ENCODE data around the gene SMCO1.
A peak's percentile ranks its signal among the peaks of the same experiment; 100 is the strongest.
"Not testable (repeated sequence)": the region's sequence is repeated elsewhere in the genome, so short reads cannot be mapped to it uniquely, and the experiment has no call there.

The SMCO1 gene

DNA sequence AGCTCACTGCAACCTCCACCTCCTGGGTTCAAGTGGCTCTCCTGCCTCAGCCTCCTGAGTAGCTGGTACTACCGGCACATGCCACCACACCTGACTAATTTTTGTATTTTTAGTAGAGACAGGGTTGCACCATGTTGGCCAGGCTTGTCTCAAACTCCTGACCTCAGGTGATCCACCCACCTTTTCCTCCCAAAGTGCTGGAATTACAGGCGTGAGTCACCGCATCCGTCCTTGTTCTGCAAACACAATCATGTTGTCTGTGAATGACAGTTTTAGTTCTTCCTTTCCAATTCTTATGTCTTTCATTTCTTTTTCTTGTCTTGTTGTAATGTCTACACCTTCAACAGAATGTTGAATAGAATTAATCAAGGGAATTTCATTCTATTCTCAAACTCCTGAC, 16.3 kb upstream of the SMCO1 start:
- TF ChIP-seq, protein P1, sequence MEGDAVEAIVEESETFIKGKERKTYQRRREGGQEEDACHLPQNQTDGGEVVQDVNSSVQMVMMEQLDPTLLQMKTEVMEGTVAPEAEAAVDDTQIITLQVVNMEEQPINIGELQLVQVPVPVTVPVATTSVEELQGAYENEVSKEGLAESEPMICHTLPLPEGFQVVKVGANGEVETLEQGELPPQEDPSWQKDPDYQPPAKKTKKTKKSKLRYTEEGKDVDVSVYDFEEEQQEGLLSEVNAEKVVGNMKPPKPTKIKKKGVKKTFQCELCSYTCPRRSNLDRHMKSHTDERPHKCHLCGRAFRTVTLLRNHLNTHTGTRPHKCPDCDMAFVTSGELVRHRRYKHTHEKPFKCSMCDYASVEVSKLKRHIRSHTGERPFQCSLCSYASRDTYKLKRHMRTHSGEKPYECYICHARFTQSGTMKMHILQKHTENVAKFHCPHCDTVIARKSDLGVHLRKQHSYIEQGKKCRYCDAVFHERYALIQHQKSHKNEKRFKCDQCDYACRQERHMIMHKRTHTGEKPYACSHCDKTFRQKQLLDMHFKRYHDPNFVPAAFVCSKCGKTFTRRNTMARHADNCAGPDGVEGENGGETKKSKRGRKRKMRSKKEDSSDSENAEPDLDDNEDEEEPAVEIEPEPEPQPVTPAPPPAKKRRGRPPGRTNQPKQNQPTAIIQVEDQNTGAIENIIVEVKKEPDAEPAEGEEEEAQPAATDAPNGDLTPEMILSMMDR (IDR thresholded peaks at IDR 0.05; ENCODE audit: low read depth, low read length, missing control alignments), result no peak
- in situ Hi-C loops (cut with HindIII; ENCODE audit: low pct_ligation_motif_present, low sequenced_read_pairs), result no loop called here

DNA sequence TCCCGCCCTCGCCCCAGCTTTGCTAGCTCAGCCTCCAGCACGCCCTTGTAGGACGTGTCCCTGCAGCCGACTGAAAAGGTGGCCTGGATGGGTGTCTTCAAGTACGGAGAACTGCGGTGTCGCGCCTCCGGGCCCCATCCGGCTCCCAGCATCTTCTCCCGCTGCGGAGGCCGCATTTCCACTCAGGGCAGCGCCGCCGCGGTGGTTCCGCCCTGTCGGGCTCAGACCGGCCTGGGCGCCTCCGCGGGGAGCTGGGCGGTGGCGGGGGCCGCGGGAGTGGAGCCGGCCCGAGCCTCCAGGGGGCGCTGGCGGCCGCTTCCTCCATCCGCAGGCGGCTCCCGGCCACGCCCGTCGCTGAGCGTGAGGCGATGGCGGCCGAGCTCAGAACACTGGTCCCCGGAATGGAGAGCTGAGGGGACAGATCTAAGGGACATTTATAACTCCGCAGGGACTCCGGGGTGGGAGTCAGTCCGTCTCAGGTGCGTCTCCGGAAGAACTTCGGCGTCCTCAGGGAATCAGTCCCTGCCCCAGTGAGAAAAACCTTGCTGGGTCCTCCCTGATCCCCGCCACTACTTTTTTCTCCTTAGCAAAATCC, 13.6 kb upstream of the SMCO1 start:
- peak; percentile 50 for DNase-seq
- TF ChIP-seq, protein P1 (IDR thresholded peaks at IDR 0.05; ENCODE audit: low read depth, low read length, missing control alignments), result peak; percentile 50
- Histone ChIP-seq H3K27me3 (replicated peaks) (no peaks in the 10 kb centered on the region), H3K4me3 (ENCODE audit: low read depth, low read length) (peak overlapping the region; percentile 54), H3K27ac (peak overlapping the region; percentile 64), H3K36me3 (replicated peaks) (no peaks in the 10 kb centered on the region)
- in situ Hi-C loops (cut with HindIII; ENCODE audit: low pct_ligation_motif_present, low sequenced_read_pairs), result no loop called here

More for the DNA sequence above, 16.3 kb upstream of the SMCO1 start:
- Histone ChIP-seq H3K27me3 (replicated peaks) (no peaks in the 10 kb centered on the region), H3K27ac (no peak overlapping the region), H3K36me3 (replicated peaks) (no peaks in the 10 kb centered on the region), H3K4me3 (ENCODE audit: low read depth, low read length) (no peak overlapping the region)
- DNase-seq, result no peak

DNA sequence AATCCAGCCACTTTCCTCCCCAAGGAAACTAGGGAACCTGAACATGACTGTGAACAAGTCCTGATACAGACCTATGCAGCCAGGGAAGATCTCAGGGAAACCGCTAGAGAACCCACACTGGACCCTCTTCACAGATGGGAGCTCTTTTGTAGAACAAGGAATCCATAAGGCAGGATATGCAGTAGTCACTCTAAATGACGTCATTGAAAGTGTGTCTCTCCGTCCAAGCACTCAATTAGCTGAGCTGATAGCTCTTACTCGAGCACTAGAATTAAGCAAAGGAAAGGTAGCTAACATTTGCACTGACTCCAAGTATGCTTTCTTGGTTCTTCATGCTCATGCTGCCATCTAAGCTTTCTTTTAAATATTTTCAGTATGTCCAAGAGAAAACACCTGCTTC, 10.0 kb upstream of the SMCO1 start:
- DNase-seq, result no peak
- H3K27ac ChIP-seq, result no peak overlapping the region
- TF ChIP-seq, protein P1 (IDR thresholded peaks at IDR 0.05; ENCODE audit: low read depth, low read length, missing control alignments), result no peak
- in situ Hi-C loops (cut with HindIII; ENCODE audit: low pct_ligation_motif_present, low sequenced_read_pairs), result no loop called here
- H3K4me3 ChIP-seq (ENCODE audit: low read depth, low read length), result no peak overlapping the region
- no peaks in the 10 kb centered on the region for H3K27me3 ChIP-seq (replicated peaks)
- H3K36me3 ChIP-seq (replicated peaks), result no peaks in the 10 kb centered on the region

DNA sequence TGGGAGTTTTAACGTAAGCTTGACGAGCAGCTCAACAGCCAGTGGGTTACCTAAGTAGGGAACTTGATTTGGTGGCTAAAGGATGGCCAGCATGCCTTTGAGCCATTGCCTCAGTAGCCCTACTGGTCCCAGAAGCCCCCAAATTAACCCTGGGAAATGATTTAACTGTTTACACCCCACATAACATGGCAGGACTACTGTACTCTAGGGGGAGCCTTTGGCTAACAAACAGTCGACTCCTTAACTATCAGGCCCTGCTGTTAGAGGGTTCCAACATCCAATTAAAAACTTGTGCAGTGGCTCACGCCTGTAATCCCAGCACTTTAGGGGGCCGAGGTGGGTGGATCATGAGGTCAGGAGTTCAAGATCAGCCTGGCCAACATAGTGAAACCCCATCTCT, 9.4 kb upstream of the SMCO1 start:
- TF ChIP-seq, protein P1 (IDR thresholded peaks at IDR 0.05; ENCODE audit: low read depth, low read length, missing control alignments), result peak; percentile 43
- no peak overlapping the region for H3K27ac ChIP-seq
- H3K27me3 ChIP-seq (replicated peaks), result no peaks in the 10 kb centered on the region
- in situ Hi-C loops (cut with HindIII; ENCODE audit: low pct_ligation_motif_present, low sequenced_read_pairs), result no loop called here
- H3K4me3 ChIP-seq (ENCODE audit: low read depth, low read length), result no peak overlapping the region
- no peak for DNase-seq
- no peaks in the 10 kb centered on the region for H3K36me3 ChIP-seq (replicated peaks)

DNA sequence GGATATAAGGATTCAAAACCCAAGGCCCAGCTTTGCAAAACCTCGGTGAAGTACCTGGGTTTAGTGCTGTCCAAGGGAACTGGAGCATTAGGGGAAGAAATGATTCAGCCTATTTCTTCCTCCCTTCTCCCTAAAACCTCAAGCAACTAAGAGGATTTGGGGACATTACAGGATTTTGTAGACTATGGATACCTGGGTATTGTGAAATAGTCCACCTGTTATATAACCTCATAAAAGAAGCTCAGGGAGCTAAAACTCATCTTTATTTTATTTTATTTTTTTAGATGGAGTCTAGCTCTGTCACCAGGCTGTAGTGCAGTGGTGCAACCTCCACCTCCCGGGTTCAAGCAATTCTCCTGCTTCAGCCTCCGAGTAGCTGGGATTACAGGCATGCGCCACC, 8.7 kb upstream of the SMCO1 start:
- DNase-seq, result no peak
- TF ChIP-seq, protein P1 (IDR thresholded peaks at IDR 0.05; ENCODE audit: low read depth, low read length, missing control alignments), result no peak
- Histone ChIP-seq H3K27me3 (replicated peaks) (no peaks in the 10 kb centered on the region), H3K36me3 (replicated peaks) (no peaks in the 10 kb centered on the region), H3K4me3 (ENCODE audit: low read depth, low read length) (no peak overlapping the region), H3K27ac (no peak overlapping the region)
- in situ Hi-C loops (cut with HindIII; ENCODE audit: low pct_ligation_motif_present, low sequenced_read_pairs), result no loop called here

DNA sequence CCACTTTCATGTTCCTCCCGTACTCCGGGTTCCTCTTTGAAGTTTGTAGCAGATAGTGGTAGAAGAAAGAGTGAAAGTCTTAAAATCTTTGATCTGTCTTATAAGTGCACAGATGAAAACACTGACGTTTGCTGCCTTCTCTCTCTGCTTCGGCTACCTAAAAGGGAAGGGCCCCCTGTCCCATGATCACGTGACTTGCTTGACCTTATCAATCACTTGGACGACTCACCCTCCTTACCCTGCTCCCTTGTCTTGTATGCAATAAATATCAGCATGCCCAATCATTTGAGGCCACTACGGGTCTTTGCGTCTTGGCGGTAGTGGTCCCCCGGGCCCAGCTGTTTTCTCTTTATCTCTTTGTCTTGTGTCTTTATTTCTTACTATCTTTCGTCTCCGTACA, 6.1 kb upstream of the SMCO1 start:
- H3K27ac ChIP-seq; H3K27me3 ChIP-seq (replicated peaks); H3K4me3 ChIP-seq (ENCODE audit: low read depth, low read length); in situ Hi-C loops (cut with HindIII; ENCODE audit: low pct_ligation_motif_present, low sequenced_read_pairs); H3K36me3 ChIP-seq (replicated peaks); DNase-seq: not testable (repeated sequence)
